Neural progenitor cell (in vitro differentiated cells): ENCODE data around the gene PLEKHA6. TPM values are rescaled to one million over a fixed set of nuclear protein-coding genes. Genes with fewer than 3 reads are reported as not detected.

Source experiments
- DNase-seq: peaks from one replicate; pipeline ENCODE4 v3.0.0-alpha.2; 2016; ENCODE audit warnings: low spot score
- H2AFZ ChIP-seq: fragments of 200-600 bp; sonication (generic); replicated peaks from 2 replicates; pipeline ENCODE4 v1.6.1; 2016; ENCODE audit warnings: antibody characterized with exemption
- H3F3A ChIP-seq: fragments of 200-600 bp; sonication (generic); 2 replicates; pipeline ENCODE4 v1.6.1; 2016; ENCODE audit warnings: antibody characterized with exemption, low read depth
- H3K27ac ChIP-seq: fragments of 200-600 bp; sonication (generic); 2 replicates; pipeline ENCODE4 v1.5.1; 2016; ENCODE audit warnings: mild to moderate bottlenecking
- H3K27me3 ChIP-seq: fragments of 200-600 bp; sonication (generic); 2 replicates; pipeline ENCODE4 v1.6.1; 2016; ENCODE audit warnings: mild to moderate bottlenecking, moderate library complexity
- H3K36me3 ChIP-seq: fragments of 200-600 bp; sonication (generic); 2 replicates; pipeline ENCODE4 v1.5.1; 2016
- H3K4me1 ChIP-seq: fragments of 200-600 bp; sonication (generic); 2 replicates; pipeline ENCODE4 v1.6.1; 2016; ENCODE audit warnings: mixed run types
- H3K4me2 ChIP-seq: fragments of 200-600 bp; sonication (generic); 2 replicates; pipeline ENCODE4 v1.6.1; 2016
- H3K4me3 ChIP-seq: fragments of 200-600 bp; sonication (generic); 2 replicates; pipeline ENCODE4 v1.5.1; 2016
- H3K79me2 ChIP-seq: fragments of 200-600 bp; sonication (generic); 2 replicates; pipeline ENCODE4 v1.6.1; 2016; ENCODE audit warnings: low read depth
- H3K9ac ChIP-seq: fragments of 200-600 bp; sonication (generic); 2 replicates; pipeline ENCODE4 v1.6.1; 2016
- H3K9me3 ChIP-seq: fragments of 200-600 bp; sonication (generic); 2 replicates; pipeline ENCODE4 v1.5.1; 2016; ENCODE audit warnings: low read depth
- H4K20me1 ChIP-seq: fragments of 200-600 bp; sonication (generic); 2 replicates; pipeline ENCODE4 v1.6.1; 2016; ENCODE audit warnings: low read depth
- H3K27ac Mint-ChIP-seq: 3 replicates; pipeline ENCODE4 v1.8.0; 2021; ENCODE audit warnings: mixed read lengths
- H3K27me3 Mint-ChIP-seq: 2 replicates; pipeline ENCODE4 v1.8.0; 2022; ENCODE audit warnings: low read depth, mild to moderate bottlenecking, inconsistent platforms, moderate library complexity, mixed read lengths; ENCODE audit not compliant: insufficient read depth
- H3K36me3 Mint-ChIP-seq: 3 replicates; pipeline ENCODE4 v1.8.0; 2021; ENCODE audit warnings: mixed read lengths
- H3K4me1 Mint-ChIP-seq: 3 replicates; pipeline ENCODE4 v1.8.0; 2021; ENCODE audit warnings: mixed read lengths
- H3K4me3 Mint-ChIP-seq: 3 replicates; pipeline ENCODE4 v1.8.0; 2021; ENCODE audit warnings: mild to moderate bottlenecking, moderate library complexity, mixed read lengths
- H3K9me3 Mint-ChIP-seq: 3 replicates; pipeline ENCODE4 v1.8.0; 2020; ENCODE audit warnings: mixed read lengths
- EZH2 ChIP-seq: fragments of 200-600 bp; sonication (generic); IDR thresholded peaks from 2 replicates; pipeline ENCODE4 v1.6.1; 2017; ENCODE audit warnings: antibody characterized with exemption, mild to moderate bottlenecking, moderate library complexity
- EZH2phosphoT487 ChIP-seq: fragments of 200-600 bp; sonication (generic); IDR thresholded peaks from 2 replicates; pipeline ENCODE4 v1.6.1; 2017; ENCODE audit warnings: antibody characterized with exemption
- total RNA-seq: library from RNA; depleted of rRNA; stranded (reverse); fragments of >200 nt; gene quantifications from 2 replicates; pipeline ENCODE4 v1.2.3, GENCODE V29; 2015; ENCODE audit warnings: low replicate concordance
- TF ChIP-seq, protein P1 (sequence below): fragments of 200-600 bp; sonication (generic); IDR thresholded peaks from 2 replicates; pipeline ENCODE4 v1.5.1; 2017; ENCODE audit warnings: antibody characterized with exemption, mild to moderate bottlenecking

Gene PLEKHA6
- total RNA-seq, 1 donor from 2014 or later: 0.58 TPM

DNA sequence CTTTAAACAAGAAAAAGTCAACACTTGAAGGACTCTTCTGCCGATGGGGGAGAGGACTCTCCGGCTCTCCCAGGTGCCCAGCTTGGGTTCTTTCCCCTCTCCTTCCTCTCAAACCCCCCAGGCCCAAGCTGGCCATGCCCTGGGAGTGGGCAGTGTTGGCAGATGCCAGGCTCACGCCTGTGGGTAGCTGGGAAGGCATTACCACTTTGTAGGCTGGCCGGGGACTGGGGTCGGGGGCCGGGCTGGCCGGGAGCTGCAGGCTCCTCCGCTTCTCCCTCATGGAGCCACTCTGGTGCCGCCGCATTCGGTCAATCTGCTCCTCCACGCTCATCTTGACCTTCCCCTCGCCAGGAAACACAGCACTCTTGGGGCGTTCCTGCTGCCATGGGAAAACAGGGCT lies 129.5 kb downstream of the PLEKHA6 start:
- Histone ChIP-seq H4K20me1 (no peaks in the 10 kb centered on the region), H3K27ac (no peak overlapping the region), H3K79me2 (no peaks in the 10 kb centered on the region), H3K4me1 (no peaks in the 10 kb centered on the region), H3K4me3 (no peak overlapping the region), H3K9me3 (no peaks in the 10 kb centered on the region), H3K27me3 (no peaks in the 10 kb centered on the region), H3K36me3 (no peaks in the 10 kb centered on the region), H3F3A (no peaks in the 10 kb centered on the region), H3K9ac (no peak overlapping the region), H2AFZ (no peak overlapping the region), H3K4me2 (no peak overlapping the region)
- Mint-ChIP-seq H3K4me3 (no peak overlapping the region), H3K9me3 (no peaks in the 10 kb centered on the region), H3K4me1 (no peaks in the 10 kb centered on the region), H3K27me3 (peaks cover 4% of the 10 kb centered on the region), H3K27ac (no peak overlapping the region), H3K36me3 (peaks cover 30% of the 10 kb centered on the region)
- TF ChIP-seq, protein P1, sequence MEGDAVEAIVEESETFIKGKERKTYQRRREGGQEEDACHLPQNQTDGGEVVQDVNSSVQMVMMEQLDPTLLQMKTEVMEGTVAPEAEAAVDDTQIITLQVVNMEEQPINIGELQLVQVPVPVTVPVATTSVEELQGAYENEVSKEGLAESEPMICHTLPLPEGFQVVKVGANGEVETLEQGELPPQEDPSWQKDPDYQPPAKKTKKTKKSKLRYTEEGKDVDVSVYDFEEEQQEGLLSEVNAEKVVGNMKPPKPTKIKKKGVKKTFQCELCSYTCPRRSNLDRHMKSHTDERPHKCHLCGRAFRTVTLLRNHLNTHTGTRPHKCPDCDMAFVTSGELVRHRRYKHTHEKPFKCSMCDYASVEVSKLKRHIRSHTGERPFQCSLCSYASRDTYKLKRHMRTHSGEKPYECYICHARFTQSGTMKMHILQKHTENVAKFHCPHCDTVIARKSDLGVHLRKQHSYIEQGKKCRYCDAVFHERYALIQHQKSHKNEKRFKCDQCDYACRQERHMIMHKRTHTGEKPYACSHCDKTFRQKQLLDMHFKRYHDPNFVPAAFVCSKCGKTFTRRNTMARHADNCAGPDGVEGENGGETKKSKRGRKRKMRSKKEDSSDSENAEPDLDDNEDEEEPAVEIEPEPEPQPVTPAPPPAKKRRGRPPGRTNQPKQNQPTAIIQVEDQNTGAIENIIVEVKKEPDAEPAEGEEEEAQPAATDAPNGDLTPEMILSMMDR: no peak
- no peak for TF ChIP-seq EZH2
- TF ChIP-seq EZH2phosphoT487: no peak
- DNase-seq: no peak

DNA sequence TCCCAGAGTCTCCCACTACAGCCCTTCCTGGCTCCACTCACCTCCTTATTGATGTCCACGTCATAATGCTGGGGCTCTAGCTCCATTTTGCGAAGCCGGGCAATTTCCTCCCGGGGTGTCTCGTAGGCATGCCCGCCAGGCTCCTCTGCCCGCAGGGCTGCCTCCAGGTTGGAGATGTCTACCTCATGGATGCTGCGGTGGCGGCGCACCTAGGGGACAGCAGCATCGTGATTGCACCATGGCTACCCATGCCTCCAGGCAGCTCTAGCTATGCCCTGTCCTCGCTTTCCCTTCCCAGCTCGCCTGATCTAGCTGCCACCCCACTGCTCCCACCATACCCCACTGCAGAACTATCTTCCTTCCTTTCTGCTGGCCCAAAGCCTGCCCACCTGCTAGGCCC lies 130.8 kb downstream of the PLEKHA6 start:
- Histone ChIP-seq H3K9ac (no peak overlapping the region), H3K4me3 (no peak overlapping the region), H3F3A (no peaks in the 10 kb centered on the region), H3K79me2 (no peaks in the 10 kb centered on the region), H2AFZ (no peak overlapping the region), H3K9me3 (no peaks in the 10 kb centered on the region), H3K27me3 (no peaks in the 10 kb centered on the region), H4K20me1 (no peaks in the 10 kb centered on the region), H3K27ac (no peak overlapping the region), H3K36me3 (no peaks in the 10 kb centered on the region), H3K4me1 (no peaks in the 10 kb centered on the region), H3K4me2 (no peak overlapping the region)
- no peak for DNase-seq
- Mint-ChIP-seq H3K9me3 (no peaks in the 10 kb centered on the region), H3K4me1 (no peaks in the 10 kb centered on the region), H3K27ac (no peak overlapping the region), H3K36me3 (peaks cover 25% of the 10 kb centered on the region), H3K27me3 (peaks cover 4% of the 10 kb centered on the region), H3K4me3 (no peak overlapping the region)
- no peak for TF ChIP-seq EZH2phosphoT487
- TF ChIP-seq, protein P1: no peak
- TF ChIP-seq EZH2: no peak

DNA sequence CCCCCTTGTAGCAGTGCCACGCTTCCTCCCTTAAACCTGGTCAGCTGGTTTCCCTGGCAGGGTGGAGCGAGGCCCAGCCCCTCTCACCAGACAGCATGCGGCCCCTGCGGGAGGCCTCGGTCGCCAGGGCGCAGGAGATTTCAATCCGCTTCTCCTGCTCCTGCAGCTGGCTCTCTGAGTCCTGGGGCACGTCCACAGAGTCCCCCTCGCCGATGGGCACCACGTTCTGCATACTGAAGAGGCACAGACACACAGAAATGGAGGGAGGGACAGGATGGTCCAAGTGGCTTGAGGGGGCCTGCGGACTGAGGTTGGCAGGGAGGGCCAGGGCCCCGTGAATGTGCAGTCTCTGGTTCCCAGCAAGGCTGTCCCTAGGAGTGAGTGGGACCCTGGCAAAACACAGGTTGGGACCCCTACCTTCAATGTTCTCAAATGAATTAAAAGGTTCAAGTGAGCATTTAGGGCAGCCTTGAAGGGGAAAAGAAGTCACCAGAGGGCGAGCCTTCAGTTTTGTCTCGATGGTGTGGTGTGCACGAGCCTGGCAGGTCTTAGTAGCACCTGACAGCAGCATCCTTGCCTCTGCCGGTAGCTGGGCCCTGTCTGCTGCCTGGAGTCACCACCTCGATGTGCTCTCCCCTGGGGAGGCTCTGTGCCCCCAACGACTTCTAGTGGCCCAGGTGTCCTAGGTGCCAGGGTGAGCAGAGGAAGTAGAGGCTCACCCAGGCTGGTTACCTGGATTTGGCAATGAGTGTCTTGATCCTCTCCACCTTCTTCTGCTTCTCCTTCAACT lies 131.5 kb downstream of the PLEKHA6 start:
- no peak for DNase-seq
- Histone ChIP-seq H3K9me3 (no peaks in the 10 kb centered on the region), H3K9ac (no peak overlapping the region), H3K79me2 (no peaks in the 10 kb centered on the region), H3F3A (no peaks in the 10 kb centered on the region), H3K27ac (no peak overlapping the region), H3K36me3 (no peaks in the 10 kb centered on the region), H3K4me1 (no peaks in the 10 kb centered on the region), H3K27me3 (no peaks in the 10 kb centered on the region), H3K4me2 (no peak overlapping the region), H2AFZ (no peak overlapping the region), H3K4me3 (no peak overlapping the region), H4K20me1 (no peaks in the 10 kb centered on the region)
- Mint-ChIP-seq H3K9me3 (no peaks in the 10 kb centered on the region), H3K27me3 (peaks cover 4% of the 10 kb centered on the region), H3K36me3 (peaks cover 20% of the 10 kb centered on the region), H3K27ac (no peak overlapping the region), H3K4me3 (no peak overlapping the region), H3K4me1 (no peaks in the 10 kb centered on the region)
- TF ChIP-seq EZH2phosphoT487 (no peak), EZH2 (no peak)
- TF ChIP-seq, protein P1: no peak
